Esophagus muscularis mucosa (tissue), 4 donors: ENCODE data around the gene APBA3. TPM values are rescaled to one million over a fixed set of nuclear protein-coding genes. Genes with fewer than 3 reads are reported as not detected.

Experiments used
- DNase-seq: peaks from one replicate; pipeline ENCODE4 v3.0.0-alpha.2; 2017; ENCODE audit errors: extremely low spot score
- H3K27ac ChIP-seq, 4 donors: fragments of 200-600 bp; sonication (generic); replicated peaks in 1 of 4; 1 replicate in 3 of 4; 2 replicates in 1 of 4; pipeline ENCODE4 v1.5.1; 2016 to 2019; ENCODE audit warnings: mild to moderate bottlenecking in 1 of 4
- H3K27me3 ChIP-seq, 4 donors: fragments of 200-600 bp; sonication (generic); one replicate each; pipeline versions ENCODE4 v1.5.1 to v1.6.0; 2016 to 2019
- H3K36me3 ChIP-seq, 4 donors: fragments of 200-600 bp; sonication (generic); one replicate each; pipeline ENCODE4 v1.5.1; 2016 to 2019
- H3K4me1 ChIP-seq, 4 donors: fragments of 200-600 bp; sonication (generic); one replicate each; pipeline ENCODE4 v1.5.1; 2016 to 2019
- H3K4me3 ChIP-seq, 4 donors: fragments of 200-600 bp; sonication (generic); 1 replicate in 2 of 4; 2 replicates in 2 of 4; pipeline ENCODE4 v1.5.1; 2016 to 2019; ENCODE audit warnings: mild to moderate bottlenecking in 4 of 4, moderate library complexity in 1 of 4
- H3K9me3 ChIP-seq, 4 donors: fragments of 200-600 bp; sonication (generic); 1 replicate in 3 of 4; 2 replicates in 1 of 4; pipeline ENCODE4 v1.5.1; 2016 to 2019
- EP300 ChIP-seq: sonication (generic); formaldehyde crosslinking; IDR thresholded peaks from one replicate; pipeline ENCODE4 v1.6.1; 2017; ENCODE audit warnings: antibody characterized with exemption
- POLR2A ChIP-seq: fragments of 450-650 bp; IDR thresholded peaks from one replicate; pipeline ENCODE4 v1.6.1; 2017; ENCODE audit warnings: antibody characterized with exemption, moderate library complexity, mild to moderate bottlenecking, low read depth
- POLR2AphosphoS5 ChIP-seq, 2 donors: sonication (generic); formaldehyde crosslinking; IDR thresholded peaks; one replicate each; pipeline ENCODE4 v1.6.1; 2017; ENCODE audit warnings: antibody characterized with exemption in 2 of 2
- WGBS: methylation state at CpG from one replicate; pipeline ENCODE4 v1.1.5; 2018; 5-methylcytosine and 5-hydroxymethylcytosine counted together
- intact Hi-C: fragments of 100-400 bp; cut with DNase I; formaldehyde crosslinking; loops from one replicate; pipeline ENCODE4 v1.15.1; 2023
- total RNA-seq, 4 donors: library from RNA; depleted of rRNA; stranded (reverse); fragments of >200 nt; gene quantifications; one replicate each; pipeline versions ENCODE4 v1.1.0 to v1.2.1, GENCODE V29; 2016
- TF ChIP-seq, protein P1 (sequence below), 3 experiments: fragments of 200-600 bp in 2 of 3; fragments of 450-650 bp in 1 of 3; sonication (generic) in 2 of 3; IDR thresholded peaks; one replicate each; pipeline ENCODE4 v1.5.1; 2017 to 2019; ENCODE audit warnings: antibody characterized with exemption in 3 of 3, mild to moderate bottlenecking in 2 of 3, moderate library complexity in 1 of 3

Gene APBA3
- total RNA-seq, 4 donors from 2014 or later = 13.7 to 40.5 (median 24.4) TPM

DNA sequence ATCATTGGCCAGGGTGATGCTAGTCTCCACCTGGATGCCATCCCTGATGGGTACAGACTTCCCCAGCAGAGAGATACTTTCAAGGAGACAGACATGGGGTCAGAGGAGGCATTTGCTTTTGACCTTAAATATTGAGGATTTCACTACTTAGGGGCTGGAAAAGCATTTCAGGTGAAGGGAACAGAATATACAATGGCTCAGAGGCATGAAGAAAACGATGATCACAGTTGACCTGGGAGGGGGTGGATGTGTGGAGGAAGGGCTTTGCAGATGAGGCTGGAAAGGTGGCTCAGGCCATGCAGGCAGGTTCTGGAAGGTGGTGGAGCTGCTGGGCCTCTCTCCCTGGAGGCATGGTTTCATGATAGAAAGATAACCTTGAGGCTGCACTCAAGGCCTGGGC is 20.8 kb upstream of the APBA3 start:
- Histone ChIP-seq H3K9me3 (peaks cover 10 to 27% (median 23%) of the 10 kb centered on the region in 4 donors), H3K4me1 (peaks cover 5 to 14% (median 9%) of the 10 kb centered on the region in 4 donors), H3K4me3 (no peak overlapping the region), H3K27ac (no peak overlapping the region), H3K36me3 (no peaks in the 10 kb centered on the region), H3K27me3 (peaks cover 0 to 78% (median 14%) of the 10 kb centered on the region in 4 donors)
- WGBS = 89% methylated on average over 1 of the region's 1 CpG
- intact Hi-C loops = no loop called here
- DNase-seq = no peak
- no peak for TF ChIP-seq EP300
- TF ChIP-seq POLR2A = no peak
- TF ChIP-seq, protein P1, sequence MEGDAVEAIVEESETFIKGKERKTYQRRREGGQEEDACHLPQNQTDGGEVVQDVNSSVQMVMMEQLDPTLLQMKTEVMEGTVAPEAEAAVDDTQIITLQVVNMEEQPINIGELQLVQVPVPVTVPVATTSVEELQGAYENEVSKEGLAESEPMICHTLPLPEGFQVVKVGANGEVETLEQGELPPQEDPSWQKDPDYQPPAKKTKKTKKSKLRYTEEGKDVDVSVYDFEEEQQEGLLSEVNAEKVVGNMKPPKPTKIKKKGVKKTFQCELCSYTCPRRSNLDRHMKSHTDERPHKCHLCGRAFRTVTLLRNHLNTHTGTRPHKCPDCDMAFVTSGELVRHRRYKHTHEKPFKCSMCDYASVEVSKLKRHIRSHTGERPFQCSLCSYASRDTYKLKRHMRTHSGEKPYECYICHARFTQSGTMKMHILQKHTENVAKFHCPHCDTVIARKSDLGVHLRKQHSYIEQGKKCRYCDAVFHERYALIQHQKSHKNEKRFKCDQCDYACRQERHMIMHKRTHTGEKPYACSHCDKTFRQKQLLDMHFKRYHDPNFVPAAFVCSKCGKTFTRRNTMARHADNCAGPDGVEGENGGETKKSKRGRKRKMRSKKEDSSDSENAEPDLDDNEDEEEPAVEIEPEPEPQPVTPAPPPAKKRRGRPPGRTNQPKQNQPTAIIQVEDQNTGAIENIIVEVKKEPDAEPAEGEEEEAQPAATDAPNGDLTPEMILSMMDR (IDR thresholded peaks at IDR 0.05) = no peak
- no peak for TF ChIP-seq POLR2AphosphoS5 (IDR thresholded peaks at IDR 0.05)

DNA sequence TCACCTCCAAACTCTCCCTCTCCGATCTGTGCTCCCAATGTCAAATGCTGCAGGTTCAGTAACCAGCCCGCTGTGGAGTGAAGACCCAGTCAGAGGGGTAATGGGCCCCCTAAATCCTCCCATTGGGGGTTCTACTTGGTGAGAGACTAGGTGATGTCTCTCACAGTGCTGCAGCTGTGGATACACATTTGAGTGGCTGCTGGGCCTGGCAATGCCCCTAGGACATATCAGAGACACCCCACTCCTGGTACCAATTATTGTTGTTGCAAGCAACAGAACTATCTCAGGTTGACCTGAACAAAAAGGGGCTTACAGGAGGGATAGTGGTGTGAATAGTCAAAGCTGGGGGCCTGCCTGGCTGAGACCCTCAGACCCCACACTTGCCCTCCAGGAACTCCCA is 20.1 kb upstream of the APBA3 start:
- intact Hi-C loops = no loop called here
- 100% methylated on average over 2 of the region's 2 CpGs for WGBS
- Histone ChIP-seq H3K27me3 (peaks cover 0 to 70% (median 14%) of the 10 kb centered on the region in 4 donors), H3K4me1 (peaks cover 5 to 14% (median 9%) of the 10 kb centered on the region in 4 donors), H3K36me3 (no peaks in the 10 kb centered on the region), H3K27ac (no peak overlapping the region), H3K4me3 (no peak overlapping the region), H3K9me3 (peaks cover 10 to 27% (median 23%) of the 10 kb centered on the region in 4 donors)
- TF ChIP-seq POLR2AphosphoS5 (IDR thresholded peaks at IDR 0.05) (no peak), POLR2A (no peak), EP300 (no peak)
- TF ChIP-seq, protein P1 (IDR thresholded peaks at IDR 0.05) = no peak
- DNase-seq = no peak

DNA sequence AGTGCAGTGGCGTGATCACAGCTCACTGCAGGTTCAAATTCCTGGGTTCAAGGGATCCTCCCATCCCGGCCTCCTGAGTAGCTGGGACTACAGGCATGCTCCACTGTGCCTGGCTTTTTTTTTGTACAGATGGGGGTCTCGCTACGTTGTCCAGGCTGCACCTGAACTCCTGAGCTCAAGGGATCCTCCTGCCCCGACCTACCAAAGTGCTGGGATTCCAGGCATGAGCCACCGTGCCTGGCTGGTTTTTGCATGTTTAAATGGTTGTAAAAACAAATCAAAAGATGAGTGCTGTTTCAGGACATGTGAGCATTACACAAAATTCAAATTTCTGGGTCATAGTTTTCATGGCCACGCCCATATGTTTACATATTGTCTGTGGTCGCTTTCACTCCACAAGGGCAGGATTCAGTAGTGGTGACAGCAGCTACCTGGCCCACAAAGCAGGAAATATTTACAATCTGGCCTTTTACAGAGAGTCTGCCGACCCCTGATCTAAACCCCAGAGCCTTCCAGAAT is 19.4 kb upstream of the APBA3 start:
- Histone ChIP-seq H3K9me3 (peaks cover 10 to 27% (median 23%) of the 10 kb centered on the region in 4 donors), H3K4me1 (peaks cover 3 to 11% (median 6%) of the 10 kb centered on the region in 4 donors), H3K27ac (no peak overlapping the region), H3K4me3 (no peak overlapping the region), H3K36me3 (no peaks in the 10 kb centered on the region), H3K27me3 (peaks cover 0 to 63% (median 12%) of the 10 kb centered on the region in 4 donors)
- WGBS = 86% methylated on average over 9 of the region's 9 CpGs
- no peak for DNase-seq
- TF ChIP-seq, protein P1 (IDR thresholded peaks at IDR 0.05) = no peak
- no peak for TF ChIP-seq EP300
- no peak for TF ChIP-seq POLR2A
- no peak for TF ChIP-seq POLR2AphosphoS5 (IDR thresholded peaks at IDR 0.05)
- intact Hi-C loops = no loop called here

DNA sequence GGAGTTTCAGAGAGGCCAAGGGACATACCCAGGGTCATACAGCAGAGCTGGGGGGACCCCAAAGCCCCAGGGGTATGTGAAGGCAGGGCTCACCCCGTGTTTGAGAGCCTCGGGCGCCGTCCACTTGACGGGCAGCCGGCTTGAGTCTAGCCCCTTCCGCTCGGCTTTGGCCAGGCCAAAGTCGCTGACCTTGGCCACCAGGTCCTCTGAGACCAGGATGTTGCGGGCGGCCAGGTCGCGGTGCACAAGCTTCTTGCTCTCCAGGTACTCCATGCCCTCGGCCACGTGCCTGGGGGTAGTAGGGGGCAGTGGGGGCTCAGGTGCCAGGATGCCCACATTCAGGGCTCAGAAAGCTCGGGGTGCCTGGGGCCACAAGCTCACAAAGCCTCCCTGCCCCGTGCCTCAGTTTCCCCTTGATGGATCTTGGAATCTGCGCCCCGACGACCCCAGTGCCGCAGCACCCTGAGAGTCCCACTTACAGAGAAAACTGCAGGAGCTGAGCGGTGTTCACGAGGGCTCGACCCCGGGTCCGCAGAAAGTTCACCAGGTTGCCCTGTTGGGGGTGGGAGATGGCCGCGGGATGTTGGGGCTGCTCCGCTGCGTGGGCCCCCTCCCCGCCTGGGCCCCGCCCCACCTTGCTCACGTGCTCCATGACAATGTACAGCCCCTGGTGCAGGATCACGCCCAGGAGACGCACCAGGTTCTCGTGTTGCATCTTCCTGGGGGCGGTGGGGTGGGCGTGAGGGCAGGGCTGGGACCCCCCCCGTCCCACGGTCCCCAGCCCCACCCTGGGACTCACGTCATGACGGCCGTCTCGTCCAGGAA is 17.6 kb upstream of the APBA3 start:
- WGBS = 75% methylated on average over 18 of the region's 44 CpGs
- H3K36me3 ChIP-seq = no peaks in the 10 kb centered on the region
- H3K27ac ChIP-seq = no peak overlapping the region
- peaks cover 0 to 45% (median 3%) of the 10 kb centered on the region in 4 donors for H3K27me3 ChIP-seq
- no peak for DNase-seq
- TF ChIP-seq POLR2AphosphoS5 (IDR thresholded peaks at IDR 0.05) = no peak
- no peak for TF ChIP-seq POLR2A
- no peak for TF ChIP-seq EP300
- TF ChIP-seq, protein P1 (IDR thresholded peaks at IDR 0.05) = no peak
- no peaks in the 10 kb centered on the region for H3K4me1 ChIP-seq
- peaks cover 10 to 27% (median 23%) of the 10 kb centered on the region in 4 donors for H3K9me3 ChIP-seq
- intact Hi-C loops = no loop called here
- H3K4me3 ChIP-seq = no peak overlapping the region
